ENCODE results near the gene TENM4.

TENM4 gene

DNA sequence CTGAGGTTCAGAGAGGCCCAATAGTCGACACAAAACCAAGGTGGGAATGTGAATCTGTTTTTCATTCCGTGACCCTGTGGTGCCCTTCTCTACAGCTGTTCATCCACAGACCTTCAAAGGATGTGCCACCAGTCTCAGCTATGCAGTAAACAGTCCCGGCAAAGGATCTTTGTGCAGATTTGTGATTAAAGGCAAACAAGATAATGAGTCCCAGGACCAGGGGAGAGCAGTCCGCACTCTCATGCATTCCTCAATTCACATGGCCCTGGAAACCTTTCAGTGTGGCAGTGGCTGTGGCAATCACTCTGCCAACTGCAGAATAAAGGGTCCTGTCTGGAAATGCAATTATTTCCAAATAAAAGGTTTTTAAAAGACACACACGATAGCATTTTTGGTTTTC is 418.6 kb downstream of the TENM4 start:
- Histone ChIP-seq H3K4me2 (ENCODE audit: low read length) (no peak overlapping the region), H3K4me3 (ENCODE audit: low read length) (no peak overlapping the region), H3K79me2 (ENCODE audit: control insufficient read depth, low read length) (no peaks in the 10 kb centered on the region), H3K27me3 (ENCODE audit: control insufficient read depth, low read length) (peaks cover 4% of the 10 kb centered on the region; the same call in 1 of the 2 replicates), H3K9me3 (ENCODE audit: control insufficient read depth, insufficient read depth, low read length) (no peaks in the 10 kb centered on the region), H3K9me2 (replicated peaks; ENCODE audit: control insufficient read depth, low read length) (no peaks in the 10 kb centered on the region), H3K27ac (ENCODE audit: low read depth, low read length) (no peak overlapping the region), H3K36me3 (ENCODE audit: control insufficient read depth, low read length) (no peaks in the 10 kb centered on the region), H4K20me1 (ENCODE audit: control insufficient read depth, insufficient read depth, low read depth, low read length) (no peaks in the 10 kb centered on the region), H3F3A (ENCODE audit: control insufficient read depth, insufficient read depth) (no peaks in the 10 kb centered on the region), H3K4me1 (ENCODE audit: control insufficient read depth, low read length) (no peaks in the 10 kb centered on the region)
- TF ChIP-seq, protein P1, sequence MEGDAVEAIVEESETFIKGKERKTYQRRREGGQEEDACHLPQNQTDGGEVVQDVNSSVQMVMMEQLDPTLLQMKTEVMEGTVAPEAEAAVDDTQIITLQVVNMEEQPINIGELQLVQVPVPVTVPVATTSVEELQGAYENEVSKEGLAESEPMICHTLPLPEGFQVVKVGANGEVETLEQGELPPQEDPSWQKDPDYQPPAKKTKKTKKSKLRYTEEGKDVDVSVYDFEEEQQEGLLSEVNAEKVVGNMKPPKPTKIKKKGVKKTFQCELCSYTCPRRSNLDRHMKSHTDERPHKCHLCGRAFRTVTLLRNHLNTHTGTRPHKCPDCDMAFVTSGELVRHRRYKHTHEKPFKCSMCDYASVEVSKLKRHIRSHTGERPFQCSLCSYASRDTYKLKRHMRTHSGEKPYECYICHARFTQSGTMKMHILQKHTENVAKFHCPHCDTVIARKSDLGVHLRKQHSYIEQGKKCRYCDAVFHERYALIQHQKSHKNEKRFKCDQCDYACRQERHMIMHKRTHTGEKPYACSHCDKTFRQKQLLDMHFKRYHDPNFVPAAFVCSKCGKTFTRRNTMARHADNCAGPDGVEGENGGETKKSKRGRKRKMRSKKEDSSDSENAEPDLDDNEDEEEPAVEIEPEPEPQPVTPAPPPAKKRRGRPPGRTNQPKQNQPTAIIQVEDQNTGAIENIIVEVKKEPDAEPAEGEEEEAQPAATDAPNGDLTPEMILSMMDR (IDR thresholded peaks at IDR 0.05; ENCODE audit: low read depth, low read length, poor library complexity, severe bottlenecking) = no peak
- no peak for TF ChIP-seq EZH2phosphoT487 (IDR thresholded peaks at IDR 0.05; ENCODE audit: borderline replicate concordance, low read length)

DNA sequence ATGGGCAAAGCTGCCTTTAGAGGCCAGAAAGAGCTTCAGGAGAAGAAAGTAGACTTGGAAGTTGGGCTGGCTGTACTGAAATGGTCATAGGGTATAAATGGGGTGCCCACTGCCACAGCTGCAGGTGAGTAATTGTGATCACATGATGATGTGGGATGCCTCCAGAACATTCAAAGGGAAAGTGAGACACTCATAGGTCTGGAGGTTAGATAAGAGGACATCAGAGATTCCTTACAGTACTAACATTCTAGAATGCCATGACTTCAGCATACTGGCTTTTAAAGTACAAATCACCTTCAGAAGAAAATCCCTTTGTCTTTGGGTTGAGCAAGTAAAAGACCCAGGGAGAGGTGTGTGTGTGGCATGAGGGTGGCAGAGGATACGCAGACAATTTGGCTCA is 419.2 kb downstream of the TENM4 start:
- TF ChIP-seq, protein P1 (IDR thresholded peaks at IDR 0.05; ENCODE audit: low read depth, low read length, poor library complexity, severe bottlenecking) = no peak
- TF ChIP-seq EZH2phosphoT487 (IDR thresholded peaks at IDR 0.05; ENCODE audit: borderline replicate concordance, low read length) = no peak
- H4K20me1 ChIP-seq (ENCODE audit: control insufficient read depth, insufficient read depth, low read depth, low read length) = no peaks in the 10 kb centered on the region
- H3K4me3 ChIP-seq (ENCODE audit: low read length) = no peak overlapping the region
- H3K27me3 ChIP-seq (ENCODE audit: control insufficient read depth, low read length) = peaks cover 4% of the 10 kb centered on the region; the same call in 1 of the 2 replicates
- no peaks in the 10 kb centered on the region for H3K4me1 ChIP-seq (ENCODE audit: control insufficient read depth, low read length)
- H3F3A ChIP-seq (ENCODE audit: control insufficient read depth, insufficient read depth) = no peaks in the 10 kb centered on the region
- H3K9me3 ChIP-seq (ENCODE audit: control insufficient read depth, insufficient read depth, low read length) = no peaks in the 10 kb centered on the region
- no peak overlapping the region for H3K4me2 ChIP-seq (ENCODE audit: low read length)
- no peaks in the 10 kb centered on the region for H3K9me2 ChIP-seq (replicated peaks; ENCODE audit: control insufficient read depth, low read length)
- no peaks in the 10 kb centered on the region for H3K79me2 ChIP-seq (ENCODE audit: control insufficient read depth, low read length)
- no peaks in the 10 kb centered on the region for H3K36me3 ChIP-seq (ENCODE audit: control insufficient read depth, low read length)
- no peak overlapping the region for H3K27ac ChIP-seq (ENCODE audit: low read depth, low read length)

DNA sequence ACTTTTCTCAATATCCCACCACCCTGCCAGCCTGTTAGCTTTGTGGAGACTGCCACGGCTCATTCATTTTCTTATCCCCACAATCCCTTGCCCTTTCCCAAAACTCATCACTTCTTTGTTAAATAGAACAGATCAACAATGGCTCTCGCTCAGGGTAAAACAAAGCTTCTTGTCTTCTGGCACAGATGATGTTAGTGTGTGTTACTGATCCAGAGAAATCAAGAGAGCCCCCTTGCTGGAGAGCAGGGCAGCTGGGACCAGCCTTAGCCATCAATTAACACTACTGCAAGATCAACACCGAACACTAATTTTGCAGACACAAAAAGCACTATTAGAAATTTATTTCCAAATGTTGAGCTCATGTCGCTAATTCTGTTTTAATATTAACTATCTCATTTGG is 420.9 kb downstream of the TENM4 start:
- H3K9me2 ChIP-seq (replicated peaks; ENCODE audit: control insufficient read depth, low read length) = no peaks in the 10 kb centered on the region
- H3K4me1 ChIP-seq (ENCODE audit: control insufficient read depth, low read length) = no peaks in the 10 kb centered on the region
- H3K79me2 ChIP-seq (ENCODE audit: control insufficient read depth, low read length) = no peaks in the 10 kb centered on the region
- H3K9me3 ChIP-seq (ENCODE audit: control insufficient read depth, insufficient read depth, low read length) = no peaks in the 10 kb centered on the region
- H3K4me3 ChIP-seq (ENCODE audit: low read length) = no peak overlapping the region
- H4K20me1 ChIP-seq (ENCODE audit: control insufficient read depth, insufficient read depth, low read depth, low read length) = no peaks in the 10 kb centered on the region
- H3F3A ChIP-seq (ENCODE audit: control insufficient read depth, insufficient read depth) = no peaks in the 10 kb centered on the region
- H3K4me2 ChIP-seq (ENCODE audit: low read length) = no peak overlapping the region
- no peak overlapping the region for H3K27ac ChIP-seq (ENCODE audit: low read depth, low read length)
- TF ChIP-seq EZH2phosphoT487 (IDR thresholded peaks at IDR 0.05; ENCODE audit: borderline replicate concordance, low read length) = no peak
- TF ChIP-seq, protein P1 (IDR thresholded peaks at IDR 0.05; ENCODE audit: low read depth, low read length, poor library complexity, severe bottlenecking) = no peak
- no peaks in the 10 kb centered on the region for H3K36me3 ChIP-seq (ENCODE audit: control insufficient read depth, low read length)
- no peaks in the 10 kb centered on the region for H3K27me3 ChIP-seq (ENCODE audit: control insufficient read depth, low read length)

DNA sequence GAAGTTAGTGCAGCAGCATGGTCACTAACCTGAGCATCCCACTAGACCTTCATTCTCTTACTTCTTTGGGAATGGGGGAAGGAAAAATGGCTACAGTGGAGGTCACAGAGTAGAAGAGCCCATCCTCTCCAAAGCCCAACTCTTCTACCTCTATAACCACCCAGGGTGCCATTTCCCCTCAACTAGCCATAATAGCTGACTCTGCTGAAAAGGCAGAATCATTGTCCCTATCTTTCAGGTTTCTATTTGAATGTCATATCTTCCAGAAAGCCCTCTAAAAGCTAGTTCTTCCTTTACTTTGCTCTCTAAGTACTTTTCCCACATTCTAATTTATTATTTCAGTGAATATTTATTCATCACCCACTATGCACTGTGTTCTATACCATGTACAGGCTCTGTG is 421.6 kb downstream of the TENM4 start:
- Histone ChIP-seq H3K79me2 (ENCODE audit: control insufficient read depth, low read length) (no peaks in the 10 kb centered on the region), H4K20me1 (ENCODE audit: control insufficient read depth, insufficient read depth, low read depth, low read length) (no peaks in the 10 kb centered on the region), H3K4me1 (ENCODE audit: control insufficient read depth, low read length) (no peaks in the 10 kb centered on the region), H3K9me2 (replicated peaks; ENCODE audit: control insufficient read depth, low read length) (no peaks in the 10 kb centered on the region), H3K27ac (ENCODE audit: low read depth, low read length) (no peak overlapping the region), H3K4me2 (ENCODE audit: low read length) (no peak overlapping the region), H3K36me3 (ENCODE audit: control insufficient read depth, low read length) (no peaks in the 10 kb centered on the region), H3K27me3 (ENCODE audit: control insufficient read depth, low read length) (no peaks in the 10 kb centered on the region), H3F3A (ENCODE audit: control insufficient read depth, insufficient read depth) (no peaks in the 10 kb centered on the region), H3K4me3 (ENCODE audit: low read length) (no peak overlapping the region), H3K9me3 (ENCODE audit: control insufficient read depth, insufficient read depth, low read length) (no peaks in the 10 kb centered on the region)
- TF ChIP-seq EZH2phosphoT487 (IDR thresholded peaks at IDR 0.05; ENCODE audit: borderline replicate concordance, low read length) = no peak
- TF ChIP-seq, protein P1 (IDR thresholded peaks at IDR 0.05; ENCODE audit: low read depth, low read length, poor library complexity, severe bottlenecking) = no peak

Measured in DOHH2 (cell line).